HepG2 (cell line): ENCODE data around the gene ATRNL1. TPM values are rescaled to one million over a fixed set of nuclear protein-coding genes. Genes with fewer than 3 reads are reported as not detected.

Source experiments
- AKNA ChIP-seq: sonication (generic); formaldehyde crosslinking; IDR thresholded peaks from 2 replicates; pipeline ENCODE4 v1.4.0; 2020; ENCODE audit warnings: missing genetic modification reagents, borderline replicate concordance
- FOXO4 ChIP-seq: sonication (generic); formaldehyde crosslinking; conservative IDR thresholded peaks from 2 replicates; pipeline ENCODE4 v1.8.1; 2023; ENCODE audit warnings: missing genetic modification reagents
- HMG20B ChIP-seq: conservative IDR thresholded peaks from 2 replicates; pipeline ENCODE4 v1.6.1; 2016; ENCODE audit warnings: missing genetic modification reagents, missing compliant biosample characterization
- HNRNPK ChIP-seq: fragments of 200-400 bp; formaldehyde crosslinking; IDR thresholded peaks from 2 replicates; pipeline ENCODE4 v1.6.1; 2018; ENCODE audit warnings: low read length, low read depth, moderate library complexity, mild to moderate bottlenecking; ENCODE audit not compliant: poor library complexity, severe bottlenecking
- NFIB ChIP-seq: sonication (generic); formaldehyde crosslinking; IDR thresholded peaks from 2 replicates; pipeline ENCODE4 v1.9.0; 2021; ENCODE audit warnings: missing genetic modification reagents, mild to moderate bottlenecking, borderline replicate concordance
- NFKB2 ChIP-seq: sonication (generic); formaldehyde crosslinking; IDR thresholded peaks from 2 replicates; pipeline ENCODE4 v1.4.0; 2020; ENCODE audit warnings: missing genetic modification reagents, borderline replicate concordance
- PTBP1 ChIP-seq: fragments of 200-400 bp; formaldehyde crosslinking; IDR thresholded peaks from 2 replicates; pipeline ENCODE4 v1.6.1; 2018; ENCODE audit warnings: low read length, low read depth; ENCODE audit not compliant: poor library complexity, severe bottlenecking
- STAG1 ChIP-seq: sonication (generic); formaldehyde crosslinking; IDR thresholded peaks from 2 replicates; pipeline ENCODE4 v1.4.0; 2020; ENCODE audit warnings: missing genetic modification reagents
- YEATS2 ChIP-seq: sonication (generic); formaldehyde crosslinking; IDR thresholded peaks from 2 replicates; pipeline ENCODE4 v1.4.0; 2020; ENCODE audit warnings: missing genetic modification reagents, borderline replicate concordance
- ZBTB49 ChIP-seq: sonication (generic); formaldehyde crosslinking; IDR thresholded peaks from 2 replicates; pipeline ENCODE4 v1.4.0; 2020; ENCODE audit warnings: missing genetic modification reagents, borderline replicate concordance
- ZUFSP ChIP-seq: sonication (generic); formaldehyde crosslinking; IDR thresholded peaks from 2 replicates; pipeline ENCODE4 v1.9.0; 2021; ENCODE audit warnings: missing genetic modification reagents, mild to moderate bottlenecking, borderline replicate concordance
- polyA plus RNA-seq, 8 experiments: library from polyadenylated mRNA; depleted of rRNA in 3 of 8; stranded (reverse) in 7 of 8; unstranded in 1 of 8; fragments of >200 nt; fragmentation: Illumina TruSeq in 4 of 8; extraction: Trizol in 4 of 8; gene quantifications; 2 replicates each; pipeline versions ENCODE4 v1.2.1 to v1.2.3, GENCODE V29; 2011 to 2016; ENCODE audit warnings: low read depth in 4 of 8, missing spikeins in 1 of 8, mixed read lengths in 1 of 8; ENCODE audit not compliant: insufficient read depth in 1 of 8
- total RNA-seq, 5 experiments: library from RNA; depleted of rRNA; stranded (reverse); fragments of >200 nt; fragmentation: Illumina TruSeq; extraction: Trizol; gene quantifications; 2 replicates each; pipeline ENCODE4 v1.2.3, GENCODE V29; 2016; ENCODE audit warnings: low read depth in 1 of 5

ATRNL1 gene
- total and polyA plus RNA-seq, 2 of the 13 experiments (the other 11 are each of a cell fraction or from before 2014, with no cell fraction given) = 0.04 TPM; not detected in 1

- TF ChIP-seq AKNA = no peak
- TF ChIP-seq HNRNPK = no peak
- TF ChIP-seq PTBP1 = no peak
- TF ChIP-seq STAG1 (CRISPR knock-in tag) = peak; percentile 36; the same call in 1 of the 2 replicates
- no peak for TF ChIP-seq NFKB2 (CRISPR knock-in tag)
- TF ChIP-seq ZUFSP (CRISPR knock-in tag) = no peak
- TF ChIP-seq NFIB (CRISPR knock-in tag) = no peak
- no peak for TF ChIP-seq FOXO4 (CRISPR knock-in tag)
- TF ChIP-seq HMG20B (CRISPR knock-in tag) = no peak
- TF ChIP-seq YEATS2 = no peak
- no peak for TF ChIP-seq ZBTB49
Observed at GRCh38 chr10:115706488-115707076, 613.4 kb downstream of the ATRNL1 start (continued).
